Caco-2 (cell line): ENCODE data around the gene ZMYND15. TPM values are rescaled to one million over a fixed set of nuclear protein-coding genes. Genes with fewer than 3 reads are reported as not detected.

ENCODE experiments used
- BruUV-seq: library from RNA; stranded (reverse); fragments of 400-500 nt; replicated peaks from 2 replicates; lab custom pipeline; 2021; lab: Mats Ljungman, UMichigan
- CTCF ChIA-PET: fragments of 300-600 bp; sonication (Branson Sonifier 250); formaldehyde crosslinking; loops from one replicate; lab custom pipeline; 2022; ENCODE audit warnings: antibody characterized with exemption; lab: Charles Lee
- POLR2A ChIA-PET: fragments of 300-600 bp; sonication (Branson Sonifier 250); formaldehyde crosslinking; loops from one replicate; lab custom pipeline; 2022; ENCODE audit warnings: antibody characterized with exemption; lab: Charles Lee
- DNase-seq, 2 experiments: peaks; one replicate each; pipeline versions ENCODE4 v3.0.0 to v3.0.0-alpha.2; 2020 to 2022
- H3K27me3 ChIP-seq: replicated peaks from 2 replicates; pipeline ENCODE4 v1.6.0; 2011; ENCODE audit warnings: low read length; ENCODE audit not compliant: control insufficient read depth, insufficient read depth
- H3K36me3 ChIP-seq: 2 replicates; pipeline ENCODE4 v1.5.1; 2011; ENCODE audit warnings: low read length; ENCODE audit not compliant: control insufficient read depth, insufficient read depth
- H3K4me1 ChIP-seq: fragments of 250-450 bp; sonication (Bioruptor Pico); 2 replicates; pipeline ENCODE4 v1.5.1; 2020; ENCODE audit warnings: mild to moderate bottlenecking
- H3K4me3 ChIP-seq: 2 replicates; pipeline ENCODE4 v1.5.1; 2011; ENCODE audit warnings: low read depth, mild to moderate bottlenecking, control low read depth, low read length
- H3K9me3 ChIP-seq: fragments of 250-450 bp; sonication (Bioruptor Pico); 2 replicates; pipeline ENCODE4 v1.5.1; 2020; ENCODE audit warnings: mild to moderate bottlenecking, moderate library complexity
- H3K27ac Mint-ChIP-seq: one replicate; pipeline ENCODE4 v1.8.0; 2022; ENCODE audit warnings: mixed read lengths; ENCODE audit not compliant: unreplicated experiment
- H3K27me3 Mint-ChIP-seq: one replicate; pipeline ENCODE4 v1.8.0; 2022; ENCODE audit warnings: mixed read lengths; ENCODE audit not compliant: insufficient read depth, unreplicated experiment
- H3K36me3 Mint-ChIP-seq: one replicate; pipeline ENCODE4 v1.8.0; 2022; ENCODE audit warnings: mild to moderate bottlenecking, mixed read lengths; ENCODE audit not compliant: insufficient read depth, unreplicated experiment
- H3K4me1 Mint-ChIP-seq: one replicate; pipeline ENCODE4 v1.8.0; 2022; ENCODE audit warnings: low read depth, mixed read lengths; ENCODE audit not compliant: unreplicated experiment
- H3K4me3 Mint-ChIP-seq: one replicate; pipeline ENCODE4 v1.8.0; 2022; ENCODE audit warnings: mild to moderate bottlenecking, moderate library complexity, mixed read lengths; ENCODE audit not compliant: unreplicated experiment
- H3K9me3 Mint-ChIP-seq: one replicate; pipeline ENCODE4 v1.8.0; 2022; ENCODE audit warnings: mixed read lengths; ENCODE audit not compliant: unreplicated experiment
- intact Hi-C: fragments of 100-400 bp; cut with micrococcal nuclease; formaldehyde crosslinking; loops from one replicate; pipeline ENCODE4 v1.10.0; 2022; ENCODE audit not compliant: unreplicated experiment
- total RNA-seq: library from RNA; stranded (reverse); gene quantifications from 2 replicates; pipeline ENCODE4 v1.2.3, GENCODE V29; 2022
- TF ChIP-seq, protein P1 (sequence below), 2 experiments: fragments of 200-600 bp in 1 of 2; IDR thresholded peaks; 1 replicate in 1 of 2; 2 replicates in 1 of 2; pipeline versions ENCODE4 v1.5.1 to v1.8.0; 2011 to 2022; ENCODE audit warnings: antibody characterized with exemption in 1 of 2, control low read depth in 1 of 2, inconsistent platforms in 1 of 2, low read depth in 1 of 2, low read length in 1 of 2, mild to moderate bottlenecking in 1 of 2, moderate library complexity in 1 of 2; ENCODE audit not compliant: insufficient read depth in 1 of 2, severe bottlenecking in 1 of 2, unreplicated experiment in 1 of 2

The ZMYND15 gene
- total RNA-seq, 1 experiment from 2014 or later = 3.5 TPM

DNA sequence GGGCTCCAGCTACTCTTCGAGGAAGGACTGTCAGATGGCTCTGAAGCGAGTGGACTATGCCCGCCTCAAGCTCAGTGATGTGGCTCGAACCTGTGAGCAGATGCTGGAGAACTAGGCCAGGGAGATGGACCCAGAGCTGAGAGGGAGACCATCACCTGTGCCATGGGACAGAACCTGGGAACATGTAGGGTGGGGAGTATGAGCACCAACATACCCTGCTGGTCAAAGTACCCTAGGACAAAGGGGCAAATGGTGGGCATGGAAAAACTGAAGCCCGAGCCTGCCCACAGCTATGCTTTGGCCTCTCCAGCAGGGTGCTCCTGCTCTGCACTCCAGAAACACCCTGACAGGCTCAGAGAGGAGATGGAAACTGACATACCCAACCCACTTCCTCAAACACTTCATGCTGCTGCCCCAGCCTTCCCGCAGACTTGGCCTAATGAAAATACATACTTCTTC lies 6.5 kb upstream of the ZMYND15 start:
- Histone ChIP-seq H3K27me3 (no peaks in the 10 kb centered on the region), H3K9me3 (no peaks in the 10 kb centered on the region), H3K4me1 (0 out of 2 replicates have a peak, but pooled peaks cover 3% of the 10 kb centered on the region), H3K36me3 (no peaks in the 10 kb centered on the region), H3K4me3 (no peak overlapping the region)
- DNase-seq = no peak
- intact Hi-C loops = no loop called here
- H3K4me1 Mint-ChIP-seq = peaks cover 14% of the 10 kb centered on the region
- H3K9me3 Mint-ChIP-seq = no peaks in the 10 kb centered on the region
- TF ChIP-seq, protein P1, sequence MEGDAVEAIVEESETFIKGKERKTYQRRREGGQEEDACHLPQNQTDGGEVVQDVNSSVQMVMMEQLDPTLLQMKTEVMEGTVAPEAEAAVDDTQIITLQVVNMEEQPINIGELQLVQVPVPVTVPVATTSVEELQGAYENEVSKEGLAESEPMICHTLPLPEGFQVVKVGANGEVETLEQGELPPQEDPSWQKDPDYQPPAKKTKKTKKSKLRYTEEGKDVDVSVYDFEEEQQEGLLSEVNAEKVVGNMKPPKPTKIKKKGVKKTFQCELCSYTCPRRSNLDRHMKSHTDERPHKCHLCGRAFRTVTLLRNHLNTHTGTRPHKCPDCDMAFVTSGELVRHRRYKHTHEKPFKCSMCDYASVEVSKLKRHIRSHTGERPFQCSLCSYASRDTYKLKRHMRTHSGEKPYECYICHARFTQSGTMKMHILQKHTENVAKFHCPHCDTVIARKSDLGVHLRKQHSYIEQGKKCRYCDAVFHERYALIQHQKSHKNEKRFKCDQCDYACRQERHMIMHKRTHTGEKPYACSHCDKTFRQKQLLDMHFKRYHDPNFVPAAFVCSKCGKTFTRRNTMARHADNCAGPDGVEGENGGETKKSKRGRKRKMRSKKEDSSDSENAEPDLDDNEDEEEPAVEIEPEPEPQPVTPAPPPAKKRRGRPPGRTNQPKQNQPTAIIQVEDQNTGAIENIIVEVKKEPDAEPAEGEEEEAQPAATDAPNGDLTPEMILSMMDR (IDR thresholded peaks at IDR 0.05; ENCODE audit: insufficient read depth in 1 of 2, low read depth in 1 of 2, low read length in 1 of 2, severe bottlenecking in 1 of 2, unreplicated experiment in 1 of 2) = peak in 1 of 2 experiments; percentile 16
- H3K36me3 Mint-ChIP-seq = peaks cover 20% of the 10 kb centered on the region
- ChIA-PET CTCF (interaction anchor here (3.3 kb wide), 1 partner anchor 56 kb away, joined by 31 read pairs; the partner anchor contains the start of gene GLTPD2), POLR2A (no interaction called here)
- H3K27me3 Mint-ChIP-seq = no peaks in the 10 kb centered on the region
- no peak overlapping the region for H3K27ac Mint-ChIP-seq
- no TSS peak for BruUV-seq
- H3K4me3 Mint-ChIP-seq = no peak overlapping the region

DNA sequence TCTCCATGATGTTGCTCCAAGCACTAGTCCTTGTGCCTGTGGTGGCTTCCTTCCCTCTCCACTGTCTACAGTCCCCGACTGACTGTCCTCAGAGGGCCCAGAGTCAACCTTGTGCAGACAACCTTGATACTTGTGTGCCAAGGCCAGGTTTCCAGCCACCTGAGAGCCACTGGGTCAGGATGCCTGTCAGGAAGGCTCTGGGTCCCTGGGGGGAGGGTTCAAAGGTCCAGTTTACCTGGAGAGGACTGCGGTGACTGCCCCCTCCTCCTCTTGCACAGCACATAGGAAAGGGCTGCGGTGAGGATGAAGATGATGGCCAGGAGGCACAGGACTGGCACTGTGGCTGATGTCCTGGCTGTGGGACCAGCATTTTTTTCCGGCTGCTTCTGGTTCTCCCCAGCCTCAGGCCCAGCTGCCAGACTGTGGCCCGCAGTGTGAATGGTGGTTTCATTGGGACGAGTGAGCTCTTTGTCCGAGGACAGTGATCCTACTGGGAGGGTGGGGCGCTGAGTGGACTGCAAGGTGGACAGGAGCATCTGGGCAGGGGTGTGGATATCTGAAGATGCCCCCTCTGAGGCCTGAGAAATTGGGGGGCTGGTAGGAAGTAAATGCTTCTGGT lies 4.7 kb upstream of the ZMYND15 start:
- Mint-ChIP-seq H3K27ac (no peak overlapping the region), H3K4me3 (no peak overlapping the region), H3K9me3 (no peaks in the 10 kb centered on the region), H3K36me3 (peaks cover 21% of the 10 kb centered on the region), H3K4me1 (peaks cover 14% of the 10 kb centered on the region), H3K27me3 (no peaks in the 10 kb centered on the region)
- BruUV-seq = no TSS peak
- DNase-seq = no peak
- intact Hi-C loops = no loop called here
- TF ChIP-seq, protein P1 (IDR thresholded peaks at IDR 0.05; ENCODE audit: insufficient read depth in 1 of 2, low read depth in 1 of 2, low read length in 1 of 2, severe bottlenecking in 1 of 2, unreplicated experiment in 1 of 2) = no peak
- H3K27me3 ChIP-seq = no peaks in the 10 kb centered on the region
- H3K4me1 ChIP-seq = 0 out of 2 replicates have a peak, but pooled peaks cover 3% of the 10 kb centered on the region
- H3K4me3 ChIP-seq = no peak overlapping the region
- CTCF ChIA-PET = no interaction called here
- H3K36me3 ChIP-seq = no peaks in the 10 kb centered on the region
- POLR2A ChIA-PET = interaction anchor here (0.6 kb wide), 1 partner anchor 55 kb away, joined by 3 read pairs; no protein-coding TSS in a partner anchor
- H3K9me3 ChIP-seq = no peaks in the 10 kb centered on the region

DNA sequence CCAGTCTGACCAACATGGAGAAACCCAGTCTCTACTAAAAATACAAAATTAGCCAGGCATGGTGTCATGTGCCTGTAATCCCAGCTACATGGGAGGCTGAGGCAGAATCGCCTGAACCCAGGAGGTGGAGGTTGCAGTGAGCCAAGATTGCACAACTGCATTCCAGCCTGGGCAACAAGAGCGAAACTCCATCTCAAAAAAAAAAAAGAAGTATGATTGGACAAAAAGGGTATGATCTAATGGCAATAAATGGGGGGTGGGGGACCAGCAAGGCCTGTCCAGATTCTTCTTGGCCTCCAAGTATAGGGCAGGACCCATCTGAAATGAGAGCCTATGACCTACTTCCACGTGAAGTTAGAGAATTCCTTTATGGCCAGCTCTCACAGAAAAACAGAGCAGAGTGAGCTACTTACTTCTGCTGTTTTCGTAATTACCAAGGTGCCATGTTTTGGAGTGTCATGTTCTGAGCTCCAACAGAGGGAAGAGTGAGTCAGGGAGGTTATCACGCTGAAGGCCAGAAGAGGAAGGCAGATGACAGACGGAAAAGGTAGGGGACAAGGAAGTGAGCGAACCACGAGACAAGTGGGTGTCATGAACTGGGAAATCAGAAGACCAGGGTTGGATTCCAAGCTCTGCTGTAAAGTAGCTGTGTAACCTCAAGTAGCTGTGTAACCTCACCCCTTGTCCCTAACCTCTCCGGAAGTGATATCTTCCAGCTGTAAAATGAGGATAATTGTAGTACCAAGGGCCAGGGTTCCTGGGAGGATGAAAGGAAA lies 3.6 kb upstream of the ZMYND15 start:
- Histone ChIP-seq H3K27me3 (no peaks in the 10 kb centered on the region), H3K4me1 (no peaks in the 10 kb centered on the region), H3K4me3 (no peak overlapping the region), H3K36me3 (no peaks in the 10 kb centered on the region), H3K9me3 (no peaks in the 10 kb centered on the region)
- H3K9me3 Mint-ChIP-seq = no peaks in the 10 kb centered on the region
- peaks cover 20% of the 10 kb centered on the region for H3K36me3 Mint-ChIP-seq
- no TSS peak for BruUV-seq
- ChIA-PET CTCF (no interaction called here), POLR2A (interaction anchor here (0.5 to 1.1 kb wide), 2 partner anchors 42 to 44 kb away, joined by 3 read pairs; no protein-coding TSS in a partner anchor)
- DNase-seq = no peak
- H3K27ac Mint-ChIP-seq = no peak overlapping the region
- H3K4me3 Mint-ChIP-seq = no peak overlapping the region
- TF ChIP-seq, protein P1 (IDR thresholded peaks at IDR 0.05; ENCODE audit: insufficient read depth in 1 of 2, low read depth in 1 of 2, low read length in 1 of 2, severe bottlenecking in 1 of 2, unreplicated experiment in 1 of 2) = no peak
- intact Hi-C loops = no loop called here
- no peaks in the 10 kb centered on the region for H3K27me3 Mint-ChIP-seq
- H3K4me1 Mint-ChIP-seq = peaks cover 8% of the 10 kb centered on the region
